IPS DF 6.9 (cell line): ENCODE measurements around the gene ZNF285.
"Not testable (repeated sequence)": the region's sequence is repeated elsewhere in the genome, so short reads cannot be mapped to it uniquely, and the experiment has no call there.

Experiments used
- DNase-seq: peaks from one replicate; pipeline ENCODE4 v3.0.0-alpha.2; 2013; ENCODE audit warnings: low read depth, low spot score
- H3K27ac ChIP-seq: one replicate; pipeline ENCODE4 v1.5.1; 2013; ENCODE audit warnings: low read length, control low read depth
- H3K27me3 ChIP-seq: 2 replicates; pipeline ENCODE4 v1.6.1; 2013; ENCODE audit warnings: mild to moderate bottlenecking, low read length; ENCODE audit not compliant: control insufficient read depth, insufficient read depth
- H3K36me3 ChIP-seq: 2 replicates; pipeline ENCODE4 v1.6.1; 2013; ENCODE audit warnings: low read length; ENCODE audit not compliant: control insufficient read depth, insufficient read depth
- H3K4me1 ChIP-seq: 2 replicates; pipeline ENCODE4 v1.6.1; 2013; ENCODE audit warnings: low read length; ENCODE audit not compliant: control insufficient read depth, insufficient read depth
- H3K4me3 ChIP-seq: 2 replicates; pipeline ENCODE4 v1.5.1; 2013; ENCODE audit warnings: mild to moderate bottlenecking, low read length
- H3K9me3 ChIP-seq: 2 replicates; pipeline ENCODE4 v1.6.1; 2013; ENCODE audit warnings: low read length, inconsistent platforms; ENCODE audit not compliant: control insufficient read depth, insufficient read depth
- WGBS: extraction: QIAGEN DNeasy Blood & Tissue Kit; methylation state at CpG from one replicate; pipeline ENCODE4 v1.1.7; 2013; ENCODE audit warnings: mixed read lengths, missing lambda C conversion rate; ENCODE audit not compliant: insufficient read length, insufficient coverage; 5-methylcytosine and 5-hydroxymethylcytosine counted together

The ZNF285 gene

GRCh38 chr19:44401139-44402115, at the start of gene ZNF285:
Gene ZNF285 (minus strand): TSS chr19:44401608. CDS start chr19:44397213, 4,395 bp downstream.
- peak; percentile 93 for DNase-seq
- H3K9me3 ChIP-seq: no peaks in the 10 kb centered on the region
- H3K4me1 ChIP-seq: no peaks in the 10 kb centered on the region
- H3K27ac ChIP-seq: no peak within 1 kb of the TSS
- no peaks in the 10 kb centered on the region for H3K27me3 ChIP-seq
- H3K36me3 ChIP-seq: no peaks in the 10 kb centered on the region
- H3K4me3 ChIP-seq: peak within 1 kb of the TSS; percentile 49; the same call in 1 of the 2 replicates
- WGBS: 100% methylated on average over 2 of the region's 43 CpGs

- Histone ChIP-seq H3K9me3 (peaks cover 5% of the 10 kb centered on the region), H3K27me3 (no peaks in the 10 kb centered on the region), H3K27ac (no peak within 1 kb of the TSS), H3K4me1 (no peaks in the 10 kb centered on the region), H3K4me3 (peak within 1 kb of the TSS; percentile 56; the same call in 1 of the 2 replicates), H3K36me3 (no peaks in the 10 kb centered on the region)
- peak; percentile 70 for DNase-seq
- no CpG with 5 or more reads among the region's 45 CpGs for WGBS
These were observed 46.7 kb upstream of the ZNF285 start, which contains the start of gene ZNF229 for GRCh38 chr19:44447916-44448674. Gene ZNF229 (minus strand): TSS chr19:44448472. CDS start chr19:44442847, 5,625 bp downstream.

- Histone ChIP-seq H3K27me3 (no peaks in the 10 kb centered on the region), H3K36me3 (no peaks in the 10 kb centered on the region), H3K4me3 (no peak overlapping the region), H3K27ac (no peak overlapping the region), H3K9me3 (peaks cover 3% of the 10 kb centered on the region; the same call in 1 of the 2 replicates), H3K4me1 (no peaks in the 10 kb centered on the region)
- no peak for DNase-seq
- WGBS: no CpG with 5 or more reads among the region's 3 CpGs
These were observed 37.0 kb upstream of the ZNF285 start for GRCh38 chr19:44438441-44438840.

- DNase-seq: no peak
- H3K36me3 ChIP-seq: no peaks in the 10 kb centered on the region; the same call in 1 of the 2 replicates
- H3K9me3 ChIP-seq: peaks cover 6% of the 10 kb centered on the region
- H3K27ac ChIP-seq: no peak overlapping the region
- no peaks in the 10 kb centered on the region for H3K4me1 ChIP-seq
- no peak overlapping the region for H3K4me3 ChIP-seq
- WGBS: no CpG with 5 or more reads among the region's 2 CpGs
- H3K27me3 ChIP-seq: no peaks in the 10 kb centered on the region
These were observed 34.0 kb upstream of the ZNF285 start for GRCh38 chr19:44435441-44435840.

- Histone ChIP-seq H3K27me3 (no peaks in the 10 kb centered on the region), H3K4me3 (no peak overlapping the region), H3K9me3 (peaks cover 27% of the 10 kb centered on the region), H3K27ac (no peak overlapping the region), H3K4me1 (no peaks in the 10 kb centered on the region), H3K36me3 (peaks cover 7% of the 10 kb centered on the region)
- no peak for DNase-seq
- WGBS: no CpG with 5 or more reads among the region's 1 CpG
These were observed 29.5 kb upstream of the ZNF285 start for GRCh38 chr19:44430956-44431355.

- not testable (repeated sequence) for H3K4me3 ChIP-seq, H3K4me1 ChIP-seq, H3K9me3 ChIP-seq, H3K27me3 ChIP-seq, H3K27ac ChIP-seq, DNase-seq, H3K36me3 ChIP-seq
- no CpG with 5 or more reads among the region's 15 CpGs for WGBS
These were observed 14.1 kb upstream of the ZNF285 start for GRCh38 chr19:44415553-44415952.

- H3K27ac ChIP-seq, H3K9me3 ChIP-seq, H3K27me3 ChIP-seq, H3K4me3 ChIP-seq, H3K4me1 ChIP-seq, H3K36me3 ChIP-seq, DNase-seq: not testable (repeated sequence)
- no CpG with 5 or more reads among the region's 4 CpGs for WGBS
These were observed 12.1 kb downstream of the ZNF285 start for GRCh38 chr19:44389268-44389667.

GRCh38 chr19:44374789-44375188, 26.6 kb downstream of the ZNF285 start:
- no peak for DNase-seq
- Histone ChIP-seq H3K27ac (no peak overlapping the region), H3K4me3 (no peak overlapping the region), H3K27me3 (no peaks in the 10 kb centered on the region), H3K36me3 (no peaks in the 10 kb centered on the region), H3K4me1 (no peaks in the 10 kb centered on the region), H3K9me3 (no peaks in the 10 kb centered on the region)
- WGBS: no CpG with 5 or more reads among the region's 2 CpGs

GRCh38 chr19:44371815-44372480, 29.5 kb downstream of the ZNF285 start:
- no peaks in the 10 kb centered on the region for H3K9me3 ChIP-seq
- H3K27me3 ChIP-seq: no peaks in the 10 kb centered on the region
- DNase-seq: no peak
- H3K4me3 ChIP-seq: no peak overlapping the region
- no peaks in the 10 kb centered on the region for H3K4me1 ChIP-seq
- no peak overlapping the region for H3K27ac ChIP-seq
- H3K36me3 ChIP-seq: no peaks in the 10 kb centered on the region
- WGBS: 100% methylated on average over 1 of the region's 20 CpGs

- Histone ChIP-seq H3K36me3 (no peaks in the 10 kb centered on the region), H3K4me1 (no peaks in the 10 kb centered on the region), H3K27me3 (no peaks in the 10 kb centered on the region), H3K9me3 (no peaks in the 10 kb centered on the region), H3K27ac (no peak overlapping the region), H3K4me3 (no peak overlapping the region)
- no CpG with 5 or more reads among the region's 17 CpGs for WGBS
- DNase-seq: no peak
These were observed 34.4 kb downstream of the ZNF285 start for GRCh38 chr19:44367024-44367423.
